Activated CD8-positive, alpha-beta T cell treated with anti-CD3 and anti-CD28 coated beads, Interleukin-2, amount 10 ng/mL, durations not matched to agents 7 days and 5 days (primary cell): ENCODE measurements around the gene COLEC11. TPM values are rescaled to one million over a fixed set of nuclear protein-coding genes. Genes with fewer than 3 reads are reported as not detected.
"Not testable (repeated sequence)": the region's sequence is repeated elsewhere in the genome, so short reads cannot be mapped to it uniquely, and the experiment has no call there.

Source experiments
- ATAC-seq: fragments of 150-1000 bp; cut with Tn5 transposase; one replicate; pipeline ENCODE4 v1.10.0; 2021; ENCODE audit warnings: moderate library complexity
- CTCF ChIA-PET: fragments of 350-600 bp; sonication (Branson Sonifier 250); formaldehyde crosslinking; loops from one replicate; lab custom pipeline; 2021; ENCODE audit warnings: antibody characterized with exemption; lab: Charles Lee
- POLR2A ChIA-PET: fragments of 350-600 bp; sonication (Branson Sonifier 250); formaldehyde crosslinking; loops from one replicate; lab custom pipeline; 2021; ENCODE audit warnings: antibody characterized with exemption; lab: Charles Lee
- DNase-seq: peaks from one replicate; pipeline ENCODE4 v3.0.0-alpha.2; 2020
- H3K27ac Mint-ChIP-seq: one replicate; pipeline ENCODE4 v1.8.0; 2021; ENCODE audit warnings: mild to moderate bottlenecking, mixed read lengths
- H3K27me3 Mint-ChIP-seq: one replicate; pipeline ENCODE4 v1.8.0; 2021; ENCODE audit warnings: low read depth, mixed read lengths
- H3K36me3 Mint-ChIP-seq: one replicate; pipeline ENCODE4 v1.8.0; 2021; ENCODE audit warnings: low read depth, mixed read lengths
- H3K4me1 Mint-ChIP-seq: one replicate; pipeline ENCODE4 v1.8.0; 2021; ENCODE audit warnings: low read depth, mixed read lengths
- H3K4me3 Mint-ChIP-seq: one replicate; pipeline ENCODE4 v1.8.0; 2021; ENCODE audit warnings: mild to moderate bottlenecking, mixed read lengths
- H3K9me3 Mint-ChIP-seq: one replicate; pipeline ENCODE4 v1.8.0; 2022; ENCODE audit warnings: mixed read lengths; ENCODE audit not compliant: insufficient read depth
- total RNA-seq, 2 experiments: library from RNA; stranded (reverse); gene quantifications; one replicate each; pipeline ENCODE4 v1.2.3, GENCODE V29; 2021

The COLEC11 gene
- not detected for total RNA-seq

GRCh38 chr2:3594493-3595281, at the start of gene COLEC11:
Gene COLEC11, plus strand, starts transcription at chr2:3595112. Its CDS starts 9,229 bp downstream, at chr2:3604341.
- Mint-ChIP-seq H3K4me1 (peaks cover 6% of the 10 kb centered on the region), H3K27ac (no peak within 1 kb of the TSS), H3K36me3 (no peaks in the 10 kb centered on the region), H3K9me3 (no peaks in the 10 kb centered on the region), H3K4me3 (no peak within 1 kb of the TSS), H3K27me3 (peaks cover 7% of the 10 kb centered on the region)
- CTCF ChIA-PET: no interaction called here
- ATAC-seq (no peak), DNase-seq (no peak)
- POLR2A ChIA-PET: no interaction called here

DNA sequence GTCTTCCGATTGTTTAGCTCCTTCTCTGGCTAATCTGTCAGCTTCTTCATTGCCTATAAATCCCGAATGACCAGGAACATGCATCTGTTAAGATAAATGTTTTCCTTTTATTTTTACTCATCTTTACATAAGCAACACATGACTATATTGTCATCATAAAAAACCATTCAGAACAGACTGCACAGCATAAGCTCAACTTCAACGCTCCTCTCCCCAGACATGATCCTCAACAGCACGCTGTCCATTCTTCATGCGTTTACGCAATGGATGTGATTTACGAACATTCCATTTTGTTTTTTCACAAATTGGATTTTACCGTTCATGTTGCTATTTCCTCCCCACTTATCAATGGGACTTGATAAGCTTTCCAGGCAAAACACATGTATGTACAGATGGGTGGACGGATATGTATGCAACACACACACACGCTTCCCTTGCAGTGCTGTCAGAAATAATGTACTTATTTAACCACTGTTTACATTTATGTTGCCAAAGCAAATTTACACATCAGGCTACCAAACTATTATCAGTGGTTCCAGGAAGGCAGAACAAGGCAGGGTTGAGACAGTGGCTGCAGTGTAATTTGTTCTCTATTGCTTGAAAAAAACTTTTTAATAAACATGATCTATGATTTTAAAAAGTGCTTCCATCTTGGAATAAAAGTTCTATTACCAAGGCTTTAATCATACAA, 49.0 kb upstream of the COLEC11 start:
- Mint-ChIP-seq H3K4me3 (no peak overlapping the region), H3K9me3 (no peaks in the 10 kb centered on the region), H3K36me3 (peaks cover 78% of the 10 kb centered on the region), H3K4me1 (no peaks in the 10 kb centered on the region), H3K27ac (no peak overlapping the region), H3K27me3 (no peaks in the 10 kb centered on the region)
- no peak for ATAC-seq
- no peak for DNase-seq
- CTCF ChIA-PET: interaction anchor here (1.2 kb wide), 1 partner anchor 10 kb away, joined by 4 read pairs; no protein-coding TSS in a partner anchor
- POLR2A ChIA-PET: interaction anchor here (1.0 kb wide), 1 partner anchor 13 kb away, joined by 3 read pairs; no protein-coding TSS in a partner anchor

GRCh38 chr2:3547915-3548314, 47.0 kb upstream of the COLEC11 start:
- Mint-ChIP-seq H3K4me1 (no peaks in the 10 kb centered on the region), H3K4me3 (no peak overlapping the region), H3K36me3 (peaks cover 79% of the 10 kb centered on the region), H3K9me3 (no peaks in the 10 kb centered on the region), H3K27me3 (no peaks in the 10 kb centered on the region), H3K27ac (no peak overlapping the region)
- ATAC-seq (no peak), DNase-seq (no peak)
- CTCF ChIA-PET: no interaction called here
- POLR2A ChIA-PET: no interaction called here

DNA sequence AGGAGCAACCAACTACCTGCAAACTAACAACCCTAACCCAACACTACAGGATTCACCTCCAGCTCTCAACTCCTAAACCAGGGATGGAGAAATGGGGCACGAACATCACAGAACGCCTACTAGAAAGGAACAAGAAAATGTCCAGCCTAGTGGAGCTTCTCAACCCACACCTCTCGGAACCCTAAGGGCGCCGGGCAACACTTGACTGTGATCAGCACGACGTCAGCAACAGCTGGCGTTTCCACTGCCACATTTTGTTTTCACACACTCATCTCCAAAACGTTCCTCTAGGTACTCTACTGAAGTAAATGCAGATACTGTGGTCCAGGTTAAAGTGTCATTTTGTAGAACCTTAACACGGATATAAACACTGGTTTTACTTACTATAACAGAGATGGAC, 41.0 kb upstream of the COLEC11 start:
- peaks cover 63% of the 10 kb centered on the region for H3K36me3 Mint-ChIP-seq

GRCh38 chr2:3557639-3558204, 37.2 kb upstream of the COLEC11 start:
- Mint-ChIP-seq H3K4me1 (peaks cover 38% of the 10 kb centered on the region), H3K36me3 (peaks cover 42% of the 10 kb centered on the region), H3K27me3 (no peaks in the 10 kb centered on the region), H3K4me3 (peak overlapping the region; percentile 89), H3K27ac (peak overlapping the region; percentile 97), H3K9me3 (no peaks in the 10 kb centered on the region)
- ATAC-seq (peak; percentile 45), DNase-seq (no peak)
- ChIA-PET CTCF (interaction anchor here (0.8 to 1.5 kb wide), 3 partner anchors 18 to 96 kb away, joined by 3 to 4 read pairs (median 4); no protein-coding TSS in a partner anchor), POLR2A (interaction anchor here (0.6 to 3.0 kb wide), 12 partner anchors 15 to 182 kb away, joined by 3 to 47 read pairs (median 5); partner anchors contain the start of genes ADI1, EIPR1 and RPS7)

More for the DNA sequence above, 41.0 kb upstream of the COLEC11 start:
- Mint-ChIP-seq H3K27ac (no peak overlapping the region), H3K4me3 (no peak overlapping the region), H3K27me3 (no peaks in the 10 kb centered on the region), H3K4me1 (peaks cover 25% of the 10 kb centered on the region), H3K9me3 (no peaks in the 10 kb centered on the region)
- ChIA-PET POLR2A (interaction anchor here (0.9 to 1.9 kb wide), 2 partner anchors 22 to 35 kb away, joined by 3 to 4 read pairs; no protein-coding TSS in a partner anchor), CTCF (interaction anchor here (1.6 kb wide), 1 partner anchor 98 kb away, joined by 5 read pairs; no protein-coding TSS in a partner anchor)
- DNase-seq (no peak), ATAC-seq (no peak)

- peak within 1 kb of the TSS; percentile 97 for H3K27ac Mint-ChIP-seq
- H3K36me3 Mint-ChIP-seq: peaks cover 41% of the 10 kb centered on the region
- peak within 1 kb of the TSS; percentile 89 for H3K4me3 Mint-ChIP-seq
- ChIA-PET POLR2A (interaction anchor here (0.5 to 3.0 kb wide), 16 partner anchors 13 to 183 kb away, joined by 3 to 47 read pairs (median 5); partner anchors contain the start of genes ADI1, EIPR1 and RPS7), CTCF (interaction anchor here (0.7 to 1.5 kb wide), 4 partner anchors 17 to 179 kb away, joined by 3 to 4 read pairs (median 4); partner anchors contain the start of gene TRAPPC12)
- DNase-seq: peak; percentile 97
- ATAC-seq: peak; percentile 98
- H3K4me1 Mint-ChIP-seq: peaks cover 44% of the 10 kb centered on the region
- no peaks in the 10 kb centered on the region for H3K9me3 Mint-ChIP-seq
- no peaks in the 10 kb centered on the region for H3K27me3 Mint-ChIP-seq
Measured at GRCh38 chr2:3558205-3559014, 36.5 kb upstream of the COLEC11 start, which contains the start of gene RNASEH1. Gene RNASEH1, minus strand, starts transcription at chr2:3558333. Its CDS starts 73 bp downstream, at chr2:3558260.

GRCh38 chr2:3563521-3563976, 31.4 kb upstream of the COLEC11 start:
- ATAC-seq (no peak), DNase-seq (no peak)
- Mint-ChIP-seq H3K9me3 (no peaks in the 10 kb centered on the region), H3K36me3 (peaks cover 12% of the 10 kb centered on the region), H3K27me3 (no peaks in the 10 kb centered on the region), H3K27ac (no peak overlapping the region), H3K4me1 (peaks cover 28% of the 10 kb centered on the region), H3K4me3 (no peak overlapping the region)
- ChIA-PET POLR2A (no interaction called here), CTCF (no interaction called here)

DNA sequence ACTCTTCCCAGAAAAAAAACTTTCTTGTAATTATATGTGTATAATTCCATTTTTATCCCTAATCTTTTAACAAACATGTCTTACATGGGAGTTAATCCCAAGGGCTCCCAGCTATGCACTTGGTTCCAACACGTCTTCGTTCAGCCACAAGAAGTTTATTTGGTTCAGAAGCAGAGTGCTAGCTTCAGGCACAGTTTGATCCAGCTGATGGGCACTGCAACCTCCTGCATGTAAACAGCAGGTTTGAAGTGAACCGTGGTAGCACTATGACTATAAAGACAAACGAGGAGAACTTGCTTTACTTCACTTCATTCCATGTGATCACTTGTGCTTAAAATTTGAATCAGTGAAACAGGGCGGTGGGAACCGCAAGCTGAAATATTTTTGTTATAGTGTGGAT, 29.8 kb upstream of the COLEC11 start:
- peaks cover 9% of the 10 kb centered on the region for H3K36me3 Mint-ChIP-seq
- H3K27ac Mint-ChIP-seq: no peak overlapping the region
- H3K27me3 Mint-ChIP-seq: no peaks in the 10 kb centered on the region
- CTCF ChIA-PET: no interaction called here
- ATAC-seq: no peak
- H3K4me1 Mint-ChIP-seq: peaks cover 20% of the 10 kb centered on the region
- no peak overlapping the region for H3K4me3 Mint-ChIP-seq
- H3K9me3 Mint-ChIP-seq: no peaks in the 10 kb centered on the region
- POLR2A ChIA-PET: interaction anchor here (1.2 kb wide), 1 partner anchor 9 kb away, joined by 7 read pairs; the partner anchor contains the start of gene RPS7
- no peak for DNase-seq

GRCh38 chr2:3566806-3567205, 28.1 kb upstream of the COLEC11 start:
- Mint-ChIP-seq H3K4me1 (peaks cover 18% of the 10 kb centered on the region), H3K36me3 (peaks cover 3% of the 10 kb centered on the region), H3K27ac (no peak overlapping the region), H3K27me3 (no peaks in the 10 kb centered on the region), H3K4me3 (no peak overlapping the region), H3K9me3 (no peaks in the 10 kb centered on the region)
- ChIA-PET CTCF (no interaction called here), POLR2A (no interaction called here)
- ATAC-seq (no peak), DNase-seq (no peak)

GRCh38 chr2:3569656-3570055, 25.3 kb upstream of the COLEC11 start:
- H3K27me3 Mint-ChIP-seq, H3K9me3 Mint-ChIP-seq, ATAC-seq, H3K4me3 Mint-ChIP-seq, CTCF ChIA-PET, H3K36me3 Mint-ChIP-seq, POLR2A ChIA-PET, H3K27ac Mint-ChIP-seq, H3K4me1 Mint-ChIP-seq, DNase-seq: not testable (repeated sequence)

- Mint-ChIP-seq H3K27me3 (no peaks in the 10 kb centered on the region), H3K36me3 (peaks cover 9% of the 10 kb centered on the region), H3K4me1 (peaks cover 14% of the 10 kb centered on the region), H3K27ac (no peak overlapping the region), H3K4me3 (no peak overlapping the region), H3K9me3 (no peaks in the 10 kb centered on the region)
- ChIA-PET POLR2A (no interaction called here), CTCF (no interaction called here)
- ATAC-seq (no peak), DNase-seq (no peak)
Measured at GRCh38 chr2:3571284-3571683, 23.6 kb upstream of the COLEC11 start.
